H1 (cell line): ENCODE results near the gene GPATCH2. TPM values are rescaled to one million over a fixed set of nuclear protein-coding genes. Genes with fewer than 3 reads are reported as not detected.

ENCODE experiments used
- CTCF ChIA-PET: fragments of 300-600 bp; sonication (Branson Sonifier 250); formaldehyde crosslinking; loops from one replicate; lab custom pipeline; 2021; ENCODE audit not compliant: partially characterized antibody; lab: Charles Lee
- POLR2A ChIA-PET: fragments of 300-600 bp; sonication (Branson Sonifier 250); formaldehyde crosslinking; loops from one replicate; lab custom pipeline; 2021; ENCODE audit warnings: inconsistent platforms; ENCODE audit not compliant: partially characterized antibody; lab: Charles Lee
- DNase-seq, 2 experiments: peaks; one replicate each; pipeline versions ENCODE4 v3.0.0 to v3.0.0-alpha.2; 2010 to 2022; ENCODE audit warnings: low spot score in 2 of 2, low read depth in 1 of 2, mixed read lengths in 1 of 2
- FAIRE-seq: peaks from 2 replicates; lab custom pipeline; 2011; peaks lifted over from hg19 to GRCh38; lab: Jason Lieb, UNC
- H2AFZ ChIP-seq: 2 replicates; pipeline ENCODE4 v1.8.1; 2012; ENCODE audit warnings: low read length, inconsistent platforms
- H2AK5ac ChIP-seq: 2 replicates; pipeline ENCODE4 v1.6.1; 2013; ENCODE audit warnings: low read depth, low read length
- H2BK120ac ChIP-seq: replicated peaks from 2 replicates; pipeline ENCODE3; 2013; ENCODE audit warnings: low read depth, low read length, inconsistent platforms
- H2BK12ac ChIP-seq: 2 replicates; pipeline ENCODE4 v1.6.1; 2013; ENCODE audit warnings: low read depth, low read length
- H2BK15ac ChIP-seq: 2 replicates; pipeline ENCODE4 v1.6.1; 2013; ENCODE audit warnings: low read length
- H2BK20ac ChIP-seq: 2 replicates; pipeline ENCODE4 v1.6.1; 2013; ENCODE audit warnings: low read length
- H2BK5ac ChIP-seq: 2 replicates; pipeline ENCODE4 v1.6.1; 2013; ENCODE audit warnings: low read depth, low read length
- H3K14ac ChIP-seq: 2 replicates; pipeline ENCODE4 v1.6.1; 2013; ENCODE audit warnings: inconsistent platforms; ENCODE audit not compliant: insufficient read length
- H3K18ac ChIP-seq: 2 replicates; pipeline ENCODE4 v1.6.1; 2013; ENCODE audit warnings: low read length; ENCODE audit errors: extremely low read depth
- H3K23ac ChIP-seq: 2 replicates; pipeline ENCODE4 v1.6.1; 2013; ENCODE audit warnings: inconsistent platforms; ENCODE audit not compliant: insufficient read length
- H3K23me2 ChIP-seq: 2 replicates; pipeline ENCODE4 v1.6.1; 2013; ENCODE audit warnings: low read depth, low read length
- H3K27ac ChIP-seq: 2 replicates; pipeline ENCODE4 v1.6.1; 2011; ENCODE audit warnings: low read depth, low read length, inconsistent platforms
- H3K27me3 ChIP-seq, 4 experiments: replicated peaks in 1 of 4; 1 replicate in 1 of 4; 2 replicates in 3 of 4; pipeline versions ENCODE4 v1.6.1 to v1.8.1; 2011 to 2013; ENCODE audit warnings: low read length in 3 of 4, mild to moderate bottlenecking in 3 of 4, inconsistent platforms in 2 of 4, mixed read lengths in 2 of 4, moderate library complexity in 1 of 4; ENCODE audit not compliant: control insufficient read depth in 3 of 4, insufficient read depth in 3 of 4; ENCODE audit errors: extremely low read depth in 1 of 4
- H3K36me3 ChIP-seq, 4 experiments: 2 replicates each; pipeline versions ENCODE4 v1.6.1 to v1.8.1; 2011 to 2013; ENCODE audit warnings: mild to moderate bottlenecking in 4 of 4, low read length in 3 of 4, moderate library complexity in 2 of 4, control low read depth in 1 of 4, inconsistent platforms in 1 of 4; ENCODE audit not compliant: insufficient read depth in 4 of 4, control insufficient read depth in 2 of 4
- H3K4ac ChIP-seq: replicated peaks from 2 replicates; pipeline ENCODE3; 2013; ENCODE audit warnings: low read length, low read depth, mixed read lengths, inconsistent platforms; ENCODE audit not compliant: insufficient read length
- H3K4me1 ChIP-seq, 4 experiments: replicated peaks in 1 of 4; 1 replicate in 1 of 4; 2 replicates in 3 of 4; pipeline versions ENCODE4 v1.6.1 to v1.8.1; 2011 to 2013; ENCODE audit warnings: low read length in 3 of 4, inconsistent platforms in 2 of 4, mixed read lengths in 1 of 4; ENCODE audit not compliant: insufficient read depth in 4 of 4, control insufficient read depth in 3 of 4
- H3K4me2 ChIP-seq, 2 experiments: 2 replicates each; pipeline versions ENCODE4 v1.6.1 to v1.8.1; 2011 to 2013; ENCODE audit warnings: low read depth in 2 of 2, low read length in 2 of 2, control low read depth in 1 of 2, inconsistent platforms in 1 of 2, mild to moderate bottlenecking in 1 of 2; ENCODE audit not compliant: insufficient read depth in 1 of 2
- H3K4me3 ChIP-seq, 4 experiments: fragments of 200-600, 300-600 bp in 1 of 4; sonication (generic), shearing (Covaris generic), sonication (Bioruptor Twin) in 1 of 4; 2 replicates each; pipeline versions ENCODE4 v1.5.1 to v1.8.1; 2011 to 2016; ENCODE audit warnings: low read length in 4 of 4, low read depth in 3 of 4, control low read depth in 2 of 4, inconsistent platforms in 2 of 4, mild to moderate bottlenecking in 2 of 4, mixed read lengths in 1 of 4, moderate library complexity in 1 of 4; ENCODE audit not compliant: insufficient read depth in 2 of 4; ENCODE audit errors: extremely low read depth in 1 of 4
- H3K56ac ChIP-seq: replicated peaks from 2 replicates; pipeline ENCODE3; 2013; ENCODE audit warnings: low read depth, mild to moderate bottlenecking, mixed read lengths, low read length, inconsistent platforms; ENCODE audit not compliant: insufficient read length
- H3K79me1 ChIP-seq: 2 replicates; pipeline ENCODE4 v1.6.1; 2013; ENCODE audit warnings: low read depth, low read length, control low read depth
- H3K79me2 ChIP-seq, 2 experiments: 2 replicates each; pipeline versions ENCODE4 v1.6.1 to v1.8.1; 2012 to 2013; ENCODE audit warnings: low read length in 2 of 2, mild to moderate bottlenecking in 2 of 2, inconsistent platforms in 1 of 2; ENCODE audit not compliant: insufficient read depth in 2 of 2, control insufficient read depth in 1 of 2
- H3K9ac ChIP-seq, 4 experiments: replicated peaks in 1 of 4; 1 replicate in 1 of 4; 2 replicates in 3 of 4; pipeline versions ENCODE4 v1.6.1 to v1.8.1; 2011 to 2013; ENCODE audit warnings: low read depth in 3 of 4, low read length in 3 of 4, control low read depth in 2 of 4, mild to moderate bottlenecking in 2 of 4, moderate library complexity in 2 of 4, inconsistent platforms in 1 of 4; ENCODE audit errors: extremely low read depth in 1 of 4
- H3K9me3 ChIP-seq, 2 experiments: 2 replicates each; pipeline versions ENCODE4 v1.6.1 to v1.8.1; 2012 to 2013; ENCODE audit warnings: mild to moderate bottlenecking in 2 of 2, moderate library complexity in 2 of 2, control low read depth in 1 of 2, inconsistent platforms in 1 of 2, low read depth in 1 of 2, low read length in 1 of 2, mixed read lengths in 1 of 2; ENCODE audit not compliant: insufficient read depth in 2 of 2
- H4K20me1 ChIP-seq, 2 experiments: replicated peaks in 1 of 2; 2 replicates each; pipeline versions ENCODE3 to v1.8.1; 2011 to 2013; ENCODE audit warnings: inconsistent platforms in 2 of 2, low read length in 2 of 2, mild to moderate bottlenecking in 1 of 2; ENCODE audit not compliant: insufficient read depth in 2 of 2, control insufficient read depth in 1 of 2
- H4K5ac ChIP-seq: 2 replicates; pipeline ENCODE4 v1.6.1; 2013; ENCODE audit warnings: low read length, low read depth, mixed read lengths, inconsistent platforms; ENCODE audit not compliant: insufficient read length
- H4K8ac ChIP-seq: 2 replicates; pipeline ENCODE4 v1.8.0; 2013; ENCODE audit warnings: mild to moderate bottlenecking, moderate library complexity, low read length, inconsistent platforms; ENCODE audit not compliant: insufficient read depth; ENCODE audit errors: extremely low read depth
- H4K91ac ChIP-seq: replicated peaks from 2 replicates; pipeline ENCODE3; 2013; ENCODE audit warnings: low read length, mixed read lengths, inconsistent platforms; ENCODE audit not compliant: insufficient read length
- ATF3 ChIP-seq: IDR thresholded peaks from 2 replicates; pipeline ENCODE4 v1.6.1; 2011; ENCODE audit warnings: low read depth, mild to moderate bottlenecking, low read length; ENCODE audit not compliant: insufficient read depth
- CBX8 ChIP-seq: fragments of 300-800, 300-1000 bp; sonication (generic); IDR thresholded peaks from 2 replicates; pipeline ENCODE4 v1.7.1; 2016; ENCODE audit warnings: low read depth, low read length, borderline replicate concordance
- EP300 ChIP-seq, 2 experiments: IDR thresholded peaks; 1 replicate in 1 of 2; 2 replicates in 1 of 2; pipeline ENCODE4 v1.6.1; 2011 to 2012; ENCODE audit warnings: low read depth in 2 of 2, low read length in 2 of 2, mild to moderate bottlenecking in 2 of 2, borderline replicate concordance in 1 of 2, inconsistent platforms in 1 of 2, moderate library complexity in 1 of 2
- FOSL1 ChIP-seq: IDR thresholded peaks from 2 replicates; pipeline ENCODE4 v1.6.1; 2011; ENCODE audit warnings: mild to moderate bottlenecking, low read depth, low read length, moderate library complexity; ENCODE audit not compliant: insufficient read depth
- KDM1A ChIP-seq: fragments of 200-600, 300-600 bp; sonication (generic); IDR thresholded peaks from 2 replicates; pipeline ENCODE4 v1.7.1; 2016; ENCODE audit warnings: mild to moderate bottlenecking, low read length, borderline replicate concordance
- PHF8 ChIP-seq: fragments of 200-600 bp; sonication (generic); conservative IDR thresholded peaks from 2 replicates; pipeline ENCODE4 v1.7.1; 2012; ENCODE audit warnings: low read depth, mild to moderate bottlenecking, inconsistent platforms, low read length, moderate library complexity
- POLR2A ChIP-seq, 2 experiments: IDR thresholded peaks; 1 replicate in 1 of 2; 2 replicates in 1 of 2; pipeline ENCODE4 v1.6.1; 2011; ENCODE audit warnings: low read depth in 2 of 2, low read length in 2 of 2, mild to moderate bottlenecking in 2 of 2; ENCODE audit errors: control extremely low read depth in 1 of 2
- SP2 ChIP-seq: IDR thresholded peaks from 2 replicates; pipeline ENCODE4 v1.6.1; 2012; ENCODE audit warnings: mild to moderate bottlenecking, low read length, inconsistent platforms
- TCF12 ChIP-seq: IDR thresholded peaks from 2 replicates; pipeline ENCODE4 v1.6.1; 2011; ENCODE audit warnings: low read depth, mild to moderate bottlenecking, low read length
- WGBS, 2 experiments: shearing (Covaris generic) in 1 of 2; methylation state at CpG; one replicate each; pipeline versions ENCODE4 v1.1.6 to v1.1.7; 2013 to 2015; ENCODE audit warnings: low lambda C conversion rate in 2 of 2, mixed read lengths in 2 of 2, inconsistent platforms in 1 of 2, low coverage in 1 of 2, missing lambda C conversion rate in 1 of 2; ENCODE audit not compliant: insufficient replicate concordance in 2 of 2, insufficient coverage in 1 of 2, insufficient read length in 1 of 2; ENCODE audit errors: extremely low coverage in 1 of 2, missing lambda C conversion rate in 1 of 2; 5-methylcytosine and 5-hydroxymethylcytosine counted together
- polyA plus RNA-seq, 7 experiments: library from polyadenylated mRNA; depleted of rRNA in 3 of 7; stranded (reverse) in 5 of 7; unstranded in 2 of 7; fragments of >200 nt in 5 of 7; fragments of 200-250 nt in 2 of 7; gene quantifications; 1 replicate in 5 of 7; 2 replicates in 1 of 7; 4 replicates in 1 of 7; pipeline versions ENCODE4 v1.2.1 to v1.2.3, GENCODE V29; 2011 to 2013; ENCODE audit warnings: missing spikeins in 2 of 7, mixed read lengths in 2 of 7
- total RNA-seq: library from RNA; stranded (reverse); fragmentation: NEBNext Ultra II Directional; extraction: Animal tissue kit (Norgen Biotek cat#: 25700); gene quantifications from 2 replicates; pipeline ENCODE4 v1.2.1, GENCODE V29; 2021

The GPATCH2 gene
- total and polyA plus RNA-seq, 2 of the 8 experiments (the other 6 are each of a cell fraction or from before 2014, with no cell fraction given) = 3.9 to 13.1 TPM

GRCh38 chr1:217590598-217590997 is 40.3 kb downstream of the GPATCH2 start:
- WGBS, 2 experiments = 87% methylated on average over 2 of the region's 2 CpGs; no CpG with 5 or more reads in 1 of the 2 experiments
- Histone ChIP-seq H3K4me1 (no peaks in the 10 kb centered on the region), H3K27ac (no peak overlapping the region), H3K4me3 (no peak overlapping the region), H2BK12ac (no peak overlapping the region), H4K91ac (no peak overlapping the region), H3K23ac (no peak overlapping the region), H2BK15ac (no peak overlapping the region), H3K9ac (no peak overlapping the region), H3K4ac (no peak overlapping the region), H3K79me2 (no peaks in the 10 kb centered on the region), H3K36me3 (no peaks in the 10 kb centered on the region), H2BK120ac (no peak overlapping the region), H4K8ac (no peak overlapping the region), H3K18ac (no peak overlapping the region), H4K20me1 (no peaks in the 10 kb centered on the region), H3K9me3 (no peaks in the 10 kb centered on the region), H2AFZ (no peak overlapping the region), H3K23me2 (no peaks in the 10 kb centered on the region), H2AK5ac (no peak overlapping the region), H3K27me3 (no peaks in the 10 kb centered on the region), H4K5ac (no peak overlapping the region), H2BK20ac (no peak overlapping the region), H3K14ac (no peak overlapping the region), H3K79me1 (no peaks in the 10 kb centered on the region), H2BK5ac (no peak overlapping the region), H3K56ac (no peak overlapping the region), H3K4me2 (no peak overlapping the region)
- TF ChIP-seq KDM1A (no peak), CBX8 (no peak), EP300 (IDR thresholded peaks at IDR 0.05; ENCODE audit: borderline replicate concordance in 1 of 2, low read depth in 2 of 2, low read length in 2 of 2) (no peak), ATF3 (no peak), POLR2A (IDR thresholded peaks at IDR 0.05; ENCODE audit: control extremely low read depth in 1 of 2, low read depth in 2 of 2, low read length in 2 of 2) (no peak), SP2 (no peak), TCF12 (no peak), PHF8 (no peak), FOSL1 (no peak)
- ChIA-PET POLR2A (no interaction called here), CTCF (interaction anchor here (0.7 to 1.3 kb wide), 9 partner anchors 12 to 310 kb away, joined by 3 to 6 read pairs (median 3); no protein-coding TSS in a partner anchor)
- FAIRE-seq (no peak), DNase-seq (no peak)
